Measurements from ENCODE around the gene TRIM37.
"Not testable (repeated sequence)": the region's sequence is repeated elsewhere in the genome, so short reads cannot be mapped to it uniquely, and the experiment has no call there.

The TRIM37 gene

GRCh38 chr17:59141860-59142259 is 35.2 kb upstream of the TRIM37 start:
- H3K4me1 ChIP-seq (ENCODE audit: control insufficient read depth, insufficient read depth, low read length), result no peaks in the 10 kb centered on the region
- H3K4me3 ChIP-seq (ENCODE audit: low read length), result no peak overlapping the region
- peaks cover 3% of the 10 kb centered on the region for H3K36me3 ChIP-seq (ENCODE audit: insufficient read depth, low read length)
- no peak overlapping the region for H3K4me2 ChIP-seq (ENCODE audit: low read length)
- H3K9me3 ChIP-seq (replicated peaks; ENCODE audit: low read length), result no peaks in the 10 kb centered on the region
- no peaks in the 10 kb centered on the region for H3K27me3 ChIP-seq (ENCODE audit: control insufficient read depth, insufficient read depth, low read length)
- no peak overlapping the region for H3K9ac ChIP-seq (ENCODE audit: low read depth, low read length)

- Histone ChIP-seq H3K36me3 (ENCODE audit: insufficient read depth, low read length) (peaks cover 3% of the 10 kb centered on the region), H3K27me3 (ENCODE audit: control insufficient read depth, insufficient read depth, low read length) (no peaks in the 10 kb centered on the region), H3K4me1 (ENCODE audit: control insufficient read depth, insufficient read depth, low read length) (no peaks in the 10 kb centered on the region), H3K4me2 (ENCODE audit: low read length) (no peak overlapping the region), H3K9ac (ENCODE audit: low read depth, low read length) (no peak overlapping the region), H3K9me3 (replicated peaks; ENCODE audit: low read length) (no peaks in the 10 kb centered on the region), H3K4me3 (ENCODE audit: low read length) (no peak overlapping the region)
Measured at GRCh38 chr17:59139939-59140338, 33.3 kb upstream of the TRIM37 start.

- not testable (repeated sequence) for H3K27me3 ChIP-seq (ENCODE audit: control insufficient read depth, insufficient read depth, low read length); H3K4me3 ChIP-seq (ENCODE audit: low read length); H3K4me2 ChIP-seq (ENCODE audit: low read length); H3K36me3 ChIP-seq (ENCODE audit: insufficient read depth, low read length); H3K9me3 ChIP-seq (replicated peaks; ENCODE audit: low read length); H3K9ac ChIP-seq (ENCODE audit: low read depth, low read length); H3K4me1 ChIP-seq (ENCODE audit: control insufficient read depth, insufficient read depth, low read length)
Measured at GRCh38 chr17:59138339-59138738, 31.7 kb upstream of the TRIM37 start.

GRCh38 chr17:59131131-59131530 is 24.5 kb upstream of the TRIM37 start:
- Histone ChIP-seq H3K4me2 (ENCODE audit: low read length) (no peak overlapping the region), H3K9me3 (replicated peaks; ENCODE audit: low read length) (no peaks in the 10 kb centered on the region), H3K4me1 (ENCODE audit: control insufficient read depth, insufficient read depth, low read length) (no peaks in the 10 kb centered on the region), H3K9ac (ENCODE audit: low read depth, low read length) (no peak overlapping the region), H3K27me3 (ENCODE audit: control insufficient read depth, insufficient read depth, low read length) (no peaks in the 10 kb centered on the region), H3K36me3 (ENCODE audit: insufficient read depth, low read length) (peaks cover 2% of the 10 kb centered on the region), H3K4me3 (ENCODE audit: low read length) (no peak overlapping the region)

GRCh38 chr17:59129814-59130213 is 23.1 kb upstream of the TRIM37 start:
- Histone ChIP-seq H3K4me2 (ENCODE audit: low read length) (no peak overlapping the region), H3K9me3 (replicated peaks; ENCODE audit: low read length) (no peaks in the 10 kb centered on the region), H3K4me1 (ENCODE audit: control insufficient read depth, insufficient read depth, low read length) (no peaks in the 10 kb centered on the region), H3K27me3 (ENCODE audit: control insufficient read depth, insufficient read depth, low read length) (no peaks in the 10 kb centered on the region), H3K4me3 (ENCODE audit: low read length) (no peak overlapping the region), H3K36me3 (ENCODE audit: insufficient read depth, low read length) (peaks cover 2% of the 10 kb centered on the region), H3K9ac (ENCODE audit: low read depth, low read length) (no peak overlapping the region)

GRCh38 chr17:59126809-59127417 is 20.2 kb upstream of the TRIM37 start:
- Histone ChIP-seq H3K4me1 (ENCODE audit: control insufficient read depth, insufficient read depth, low read length) (no peaks in the 10 kb centered on the region), H3K27me3 (ENCODE audit: control insufficient read depth, insufficient read depth, low read length) (no peaks in the 10 kb centered on the region), H3K9me3 (replicated peaks; ENCODE audit: low read length) (no peaks in the 10 kb centered on the region), H3K4me2 (ENCODE audit: low read length) (no peak overlapping the region), H3K36me3 (ENCODE audit: insufficient read depth, low read length) (peaks cover 13% of the 10 kb centered on the region), H3K9ac (ENCODE audit: low read depth, low read length) (no peak overlapping the region), H3K4me3 (ENCODE audit: low read length) (no peak overlapping the region)

- H3K36me3 ChIP-seq (ENCODE audit: insufficient read depth, low read length), result peaks cover 14% of the 10 kb centered on the region
- H3K4me2 ChIP-seq (ENCODE audit: low read length), result no peak overlapping the region
- H3K9ac ChIP-seq (ENCODE audit: low read depth, low read length), result no peak overlapping the region
- no peaks in the 10 kb centered on the region for H3K4me1 ChIP-seq (ENCODE audit: control insufficient read depth, insufficient read depth, low read length)
- no peak overlapping the region for H3K4me3 ChIP-seq (ENCODE audit: low read length)
- no peaks in the 10 kb centered on the region for H3K27me3 ChIP-seq (ENCODE audit: control insufficient read depth, insufficient read depth, low read length)
- H3K9me3 ChIP-seq (replicated peaks; ENCODE audit: low read length), result no peaks in the 10 kb centered on the region
Measured at GRCh38 chr17:59124665-59125064, 18.0 kb upstream of the TRIM37 start.

GRCh38 chr17:59121901-59122480 is 15.3 kb upstream of the TRIM37 start:
- Histone ChIP-seq H3K27me3 (ENCODE audit: control insufficient read depth, insufficient read depth, low read length) (no peaks in the 10 kb centered on the region), H3K9ac (ENCODE audit: low read depth, low read length) (no peak overlapping the region), H3K9me3 (replicated peaks; ENCODE audit: low read length) (no peaks in the 10 kb centered on the region), H3K4me3 (ENCODE audit: low read length) (no peak overlapping the region), H3K4me1 (ENCODE audit: control insufficient read depth, insufficient read depth, low read length) (no peaks in the 10 kb centered on the region), H3K36me3 (ENCODE audit: insufficient read depth, low read length) (peaks cover 32% of the 10 kb centered on the region), H3K4me2 (ENCODE audit: low read length) (no peak overlapping the region)

GRCh38 chr17:59115474-59115873 is 8.8 kb upstream of the TRIM37 start:
- Histone ChIP-seq H3K4me1 (ENCODE audit: control insufficient read depth, insufficient read depth, low read length) (no peaks in the 10 kb centered on the region), H3K9ac (ENCODE audit: low read depth, low read length) (no peak overlapping the region), H3K27me3 (ENCODE audit: control insufficient read depth, insufficient read depth, low read length) (no peaks in the 10 kb centered on the region), H3K36me3 (ENCODE audit: insufficient read depth, low read length) (peaks cover 27% of the 10 kb centered on the region), H3K9me3 (replicated peaks; ENCODE audit: low read length) (no peaks in the 10 kb centered on the region), H3K4me3 (ENCODE audit: low read length) (no peak overlapping the region), H3K4me2 (ENCODE audit: low read length) (no peak overlapping the region)

- Histone ChIP-seq H3K4me3 (ENCODE audit: low read length) (no peak overlapping the region), H3K9me3 (replicated peaks; ENCODE audit: low read length) (no peaks in the 10 kb centered on the region), H3K9ac (ENCODE audit: low read depth, low read length) (no peak overlapping the region), H3K4me1 (ENCODE audit: control insufficient read depth, insufficient read depth, low read length) (peaks cover 8% of the 10 kb centered on the region), H3K4me2 (ENCODE audit: low read length) (no peak overlapping the region), H3K36me3 (ENCODE audit: insufficient read depth, low read length) (peaks cover 7% of the 10 kb centered on the region), H3K27me3 (ENCODE audit: control insufficient read depth, insufficient read depth, low read length) (no peaks in the 10 kb centered on the region)
Measured at GRCh38 chr17:59111539-59111938, 4.9 kb upstream of the TRIM37 start.

- Histone ChIP-seq H3K4me2 (ENCODE audit: low read length) (no peak overlapping the region), H3K36me3 (ENCODE audit: insufficient read depth, low read length) (peaks cover 7% of the 10 kb centered on the region), H3K9ac (ENCODE audit: low read depth, low read length) (no peak overlapping the region)
Measured at GRCh38 chr17:59110973-59111372, 4.3 kb upstream of the TRIM37 start.

GRCh38 chr17:59108400-59109102 is 1.9 kb upstream of the TRIM37 start:
- Histone ChIP-seq H3K4me2 (ENCODE audit: low read length) (no peak overlapping the region), H3K4me3 (ENCODE audit: low read length) (no peak overlapping the region), H3K9me3 (replicated peaks; ENCODE audit: low read length) (no peaks in the 10 kb centered on the region), H3K9ac (ENCODE audit: low read depth, low read length) (no peak overlapping the region), H3K27me3 (ENCODE audit: control insufficient read depth, insufficient read depth, low read length) (no peaks in the 10 kb centered on the region), H3K4me1 (ENCODE audit: control insufficient read depth, insufficient read depth, low read length) (peaks cover 22% of the 10 kb centered on the region), H3K36me3 (ENCODE audit: insufficient read depth, low read length) (peaks cover 7% of the 10 kb centered on the region)

More at GRCh38 chr17:59110973-59111372, 4.3 kb upstream of the TRIM37 start:
- no peaks in the 10 kb centered on the region for H3K27me3 ChIP-seq (ENCODE audit: control insufficient read depth, insufficient read depth, low read length)
- peaks cover 8% of the 10 kb centered on the region for H3K4me1 ChIP-seq (ENCODE audit: control insufficient read depth, insufficient read depth, low read length)
- no peaks in the 10 kb centered on the region for H3K9me3 ChIP-seq (replicated peaks; ENCODE audit: low read length)
- no peak overlapping the region for H3K4me3 ChIP-seq (ENCODE audit: low read length)
